Measurements from ENCODE around the gene EVI5L.
"Not testable (repeated sequence)": the region's sequence is repeated elsewhere in the genome, so short reads cannot be mapped to it uniquely, and the experiment has no call there.

The EVI5L gene

GRCh38 chr19:7845390-7846154 is 15.6 kb downstream of the EVI5L start:
- no peak overlapping the region for H3K4me3 ChIP-seq (ENCODE audit: low read depth, low read length)

- H3K4me3 ChIP-seq (ENCODE audit: low read depth, low read length): no peak overlapping the region
Measured at GRCh38 chr19:7846155-7846646, 16.2 kb downstream of the EVI5L start.

- H3K4me3 ChIP-seq (ENCODE audit: low read depth, low read length): no peak overlapping the region
Measured at GRCh38 chr19:7847664-7848063, 17.6 kb downstream of the EVI5L start.

GRCh38 chr19:7848779-7849457 is 18.9 kb downstream of the EVI5L start:
- H3K4me3 ChIP-seq (ENCODE audit: low read depth, low read length): no peak overlapping the region

- H3K4me3 ChIP-seq (ENCODE audit: low read depth, low read length): no peak overlapping the region
Measured at GRCh38 chr19:7849631-7849999, 19.6 kb downstream of the EVI5L start.

- H3K4me3 ChIP-seq (ENCODE audit: low read depth, low read length): no peak overlapping the region
Measured at GRCh38 chr19:7850000-7850813, 20.2 kb downstream of the EVI5L start.

- no peak overlapping the region for H3K4me3 ChIP-seq (ENCODE audit: low read depth, low read length)
Measured at GRCh38 chr19:7850945-7851622, 21.1 kb downstream of the EVI5L start.

GRCh38 chr19:7851623-7852500 is 21.8 kb downstream of the EVI5L start:
- H3K4me3 ChIP-seq (ENCODE audit: low read depth, low read length): no peak overlapping the region

- H3K4me3 ChIP-seq (ENCODE audit: low read depth, low read length): no peak overlapping the region
Measured at GRCh38 chr19:7852851-7853769, 23.1 kb downstream of the EVI5L start.

GRCh38 chr19:7853770-7854128 is 23.7 kb downstream of the EVI5L start:
- no peak overlapping the region for H3K4me3 ChIP-seq (ENCODE audit: low read depth, low read length)

GRCh38 chr19:7855426-7856108 is 25.5 kb downstream of the EVI5L start:
- H3K4me3 ChIP-seq (ENCODE audit: low read depth, low read length): no peak overlapping the region

GRCh38 chr19:7856109-7856591 is 26.1 kb downstream of the EVI5L start:
- no peak overlapping the region for H3K4me3 ChIP-seq (ENCODE audit: low read depth, low read length)

- H3K4me3 ChIP-seq (ENCODE audit: low read depth, low read length): no peak overlapping the region
Measured at GRCh38 chr19:7856679-7857663, 27.0 kb downstream of the EVI5L start.

- no peak overlapping the region for H3K4me3 ChIP-seq (ENCODE audit: low read depth, low read length)
Measured at GRCh38 chr19:7857727-7858108, 27.7 kb downstream of the EVI5L start.

- no peak overlapping the region for H3K4me3 ChIP-seq (ENCODE audit: low read depth, low read length)
Measured at GRCh38 chr19:7858109-7858770, 28.2 kb downstream of the EVI5L start.

GRCh38 chr19:7859087-7859486 is 29.1 kb downstream of the EVI5L start:
- H3K4me3 ChIP-seq (ENCODE audit: low read depth, low read length): not testable (repeated sequence)
